Measurements from ENCODE around the gene IQSEC1.

The IQSEC1 gene

GRCh38 chr3:13067778-13068177, 5.5 kb downstream of the IQSEC1 start:
- TF ChIP-seq CTCF (conservative IDR thresholded peaks at IDR 0.05; ENCODE audit: low read length) = no peak
- DNase-seq (ENCODE audit: low read depth) = no peak
- H3K4me3 ChIP-seq (ENCODE audit: low read length) = no peak overlapping the region

- no peak for DNase-seq (ENCODE audit: low read depth)
- TF ChIP-seq CTCF (conservative IDR thresholded peaks at IDR 0.05; ENCODE audit: low read length) = no peak
- H3K4me3 ChIP-seq (ENCODE audit: low read length) = no peak overlapping the region
Measured at GRCh38 chr3:13066834-13067233, 6.4 kb downstream of the IQSEC1 start.

- no peak overlapping the region for H3K4me3 ChIP-seq (ENCODE audit: low read length)
- no peak for TF ChIP-seq CTCF (conservative IDR thresholded peaks at IDR 0.05; ENCODE audit: low read length)
- no peak for DNase-seq (ENCODE audit: low read depth)
Measured at GRCh38 chr3:13066236-13066635, 7.0 kb downstream of the IQSEC1 start.

- H3K4me3 ChIP-seq (ENCODE audit: low read length) = no peak overlapping the region
- DNase-seq (ENCODE audit: low read depth) = no peak
- TF ChIP-seq CTCF (conservative IDR thresholded peaks at IDR 0.05; ENCODE audit: low read length) = no peak
Measured at GRCh38 chr3:13065727-13066126, 7.5 kb downstream of the IQSEC1 start.

GRCh38 chr3:13064964-13065363, 8.3 kb downstream of the IQSEC1 start:
- DNase-seq (ENCODE audit: low read depth) = no peak
- no peak for TF ChIP-seq CTCF (conservative IDR thresholded peaks at IDR 0.05; ENCODE audit: low read length)
- no peak overlapping the region for H3K4me3 ChIP-seq (ENCODE audit: low read length)

- no peak for TF ChIP-seq CTCF (conservative IDR thresholded peaks at IDR 0.05; ENCODE audit: low read length)
- no peak for DNase-seq (ENCODE audit: low read depth)
- no peak overlapping the region for H3K4me3 ChIP-seq (ENCODE audit: low read length)
Measured at GRCh38 chr3:13064159-13064868, 8.9 kb downstream of the IQSEC1 start.

GRCh38 chr3:13063225-13063624, 10.0 kb downstream of the IQSEC1 start:
- DNase-seq (ENCODE audit: low read depth) = no peak
- no peak overlapping the region for H3K4me3 ChIP-seq (ENCODE audit: low read length)
- TF ChIP-seq CTCF (conservative IDR thresholded peaks at IDR 0.05; ENCODE audit: low read length) = no peak

Data from AG10803 (cell line).